ENCODE results near the gene PDE11A.

DNA sequence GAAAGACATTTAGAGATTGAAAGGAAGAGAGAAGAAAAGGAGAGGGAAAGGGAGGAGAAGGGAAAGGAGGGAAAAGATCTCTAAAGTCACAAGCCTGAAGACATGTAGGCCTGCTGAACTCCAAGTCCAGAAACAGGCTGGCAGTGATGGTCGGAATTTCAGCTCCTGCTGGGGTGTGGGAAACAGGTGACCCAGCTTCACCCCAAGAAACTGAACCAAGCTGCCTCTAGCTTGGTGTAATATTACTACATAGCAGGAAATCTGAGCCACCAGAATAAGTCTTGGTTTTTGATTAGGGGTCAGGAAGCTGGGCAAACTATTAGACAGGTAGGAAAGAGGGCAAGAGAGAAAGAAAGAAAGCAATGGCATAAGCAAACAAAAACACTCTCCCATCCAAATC is 185.8 kb downstream of the PDE11A start:
- TF ChIP-seq, protein P1, sequence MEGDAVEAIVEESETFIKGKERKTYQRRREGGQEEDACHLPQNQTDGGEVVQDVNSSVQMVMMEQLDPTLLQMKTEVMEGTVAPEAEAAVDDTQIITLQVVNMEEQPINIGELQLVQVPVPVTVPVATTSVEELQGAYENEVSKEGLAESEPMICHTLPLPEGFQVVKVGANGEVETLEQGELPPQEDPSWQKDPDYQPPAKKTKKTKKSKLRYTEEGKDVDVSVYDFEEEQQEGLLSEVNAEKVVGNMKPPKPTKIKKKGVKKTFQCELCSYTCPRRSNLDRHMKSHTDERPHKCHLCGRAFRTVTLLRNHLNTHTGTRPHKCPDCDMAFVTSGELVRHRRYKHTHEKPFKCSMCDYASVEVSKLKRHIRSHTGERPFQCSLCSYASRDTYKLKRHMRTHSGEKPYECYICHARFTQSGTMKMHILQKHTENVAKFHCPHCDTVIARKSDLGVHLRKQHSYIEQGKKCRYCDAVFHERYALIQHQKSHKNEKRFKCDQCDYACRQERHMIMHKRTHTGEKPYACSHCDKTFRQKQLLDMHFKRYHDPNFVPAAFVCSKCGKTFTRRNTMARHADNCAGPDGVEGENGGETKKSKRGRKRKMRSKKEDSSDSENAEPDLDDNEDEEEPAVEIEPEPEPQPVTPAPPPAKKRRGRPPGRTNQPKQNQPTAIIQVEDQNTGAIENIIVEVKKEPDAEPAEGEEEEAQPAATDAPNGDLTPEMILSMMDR (IDR thresholded peaks at IDR 0.05): no peak
- no peak for TF ChIP-seq ZFX (IDR thresholded peaks at IDR 0.05; ENCODE audit: borderline replicate concordance)
